Mucosa of descending colon (tissue), 3 donors: Measurements from ENCODE around the gene SULT1A2. TPM values are rescaled to one million over a fixed set of nuclear protein-coding genes. Genes with fewer than 3 reads are reported as not detected.
"Not testable (repeated sequence)": the region's sequence is repeated elsewhere in the genome, so short reads cannot be mapped to it uniquely, and the experiment has no call there.

Source experiments
- ATAC-seq: fragments of 200-7000 bp; cut with Tn5 transposase; one replicate; pipeline ENCODE4 v1.9.1; 2020; ENCODE audit warnings: mild to moderate bottlenecking, moderate library complexity
- DNase-seq, 3 donors: peaks; one replicate each; pipeline ENCODE4 v3.0.0-alpha.2; 2020
- H3K36me3 ChIP-seq: fragments of 200-600 bp; one replicate; pipeline ENCODE4 v1.8.0; 2021; ENCODE audit warnings: low read depth, mild to moderate bottlenecking
- H3K4me1 ChIP-seq: fragments of 200-600 bp; one replicate; pipeline ENCODE4 v1.8.0; 2021; ENCODE audit warnings: low read depth, mild to moderate bottlenecking
- H3K4me3 ChIP-seq: fragments of 200-600 bp; one replicate; pipeline ENCODE4 v1.8.0; 2021; ENCODE audit warnings: mild to moderate bottlenecking
- H3K9me3 ChIP-seq: fragments of 200-600 bp; one replicate; pipeline ENCODE4 v1.8.0; 2021; ENCODE audit warnings: mild to moderate bottlenecking
- CTCF ChIP-seq: fragments of 200-600 bp; IDR thresholded peaks from one replicate; pipeline ENCODE4 v1.8.0; 2022; ENCODE audit warnings: antibody characterized with exemption, mild to moderate bottlenecking
- intact Hi-C, 2 donors: fragments of 100-400 bp; cut with DNase I in 1 of 2; cut with micrococcal nuclease in 1 of 2; formaldehyde crosslinking; loops; one replicate each; pipeline versions ENCODE4 v1.11.0 to v1.11.1; 2022; cut with DNase I, micrococcal nuclease
- total RNA-seq, 3 donors: library from RNA; stranded (reverse); fragmentation: NEBNext Ultra II Directional in 2 of 3; extraction: Animal tissue kit (Norgen Biotek cat#: 25700) in 2 of 3; gene quantifications; one replicate each; pipeline versions ENCODE4 v1.2.1 to v1.2.4, GENCODE V29; 2021 to 2023
- donor health status: DM: no; HTN: no; CAD: no; lungs with moderate emphysema.
- donor health status: DM: no; HTN: no; CAD: no.
- donor health status: DM: no; HTN: yes; CAD: no.

The SULT1A2 gene
- total RNA-seq, 3 donors from 2014 or later, result 17.2 to 46.8 (median 44.3) TPM

GRCh38 chr16:28610595-28611191, 13.8 kb upstream of the SULT1A2 start:
- Histone ChIP-seq H3K4me1 (peaks cover 14% of the 10 kb centered on the region), H3K36me3 (no peaks in the 10 kb centered on the region), H3K4me3 (no peak overlapping the region), H3K9me3 (no peaks in the 10 kb centered on the region)
- DNase-seq (peak in 1 of 3 donors; percentile 26), ATAC-seq (no peak)
- intact Hi-C loops, result no loop called here
- no peak for TF ChIP-seq CTCF

- Histone ChIP-seq H3K4me3 (no peak within 1 kb of the TSS), H3K36me3 (no peaks in the 10 kb centered on the region), H3K4me1 (peaks cover 14% of the 10 kb centered on the region), H3K9me3 (no peaks in the 10 kb centered on the region)
- DNase-seq (peak; percentile 86 to 92 (median 88)), ATAC-seq (peak; percentile 79)
- intact Hi-C loops, result no loop called here
- no peak for TF ChIP-seq CTCF
Measured at GRCh38 chr16:28609631-28610594, 13.1 kb upstream of the SULT1A2 start, which contains the start of gene SULT1A1. Gene SULT1A1, minus strand, starts transcription at chr16:28610044. Its CDS starts 1,189 bp downstream, at chr16:28608855.

- peaks cover 14% of the 10 kb centered on the region for H3K4me1 ChIP-seq
- ATAC-seq, H3K36me3 ChIP-seq, H3K4me3 ChIP-seq, intact Hi-C loops, H3K9me3 ChIP-seq: not testable (repeated sequence)
- DNase-seq, result peak in 1 of 3 donors; percentile 75
Measured at GRCh38 chr16:28608867-28609596, 12.2 kb upstream of the SULT1A2 start.

GRCh38 chr16:28608496-28608808, 11.6 kb upstream of the SULT1A2 start:
- H3K36me3 ChIP-seq, H3K9me3 ChIP-seq, intact Hi-C loops, ATAC-seq, H3K4me3 ChIP-seq, DNase-seq: not testable (repeated sequence)
- peaks cover 14% of the 10 kb centered on the region for H3K4me1 ChIP-seq

GRCh38 chr16:28607681-28608495, 11.0 kb upstream of the SULT1A2 start:
- peaks cover 14% of the 10 kb centered on the region for H3K4me1 ChIP-seq
- H3K4me3 ChIP-seq, H3K9me3 ChIP-seq, ATAC-seq, intact Hi-C loops, DNase-seq, H3K36me3 ChIP-seq: not testable (repeated sequence)

- H3K9me3 ChIP-seq, result no peaks in the 10 kb centered on the region
- ATAC-seq, result no peak
- no peak for TF ChIP-seq CTCF
- H3K4me1 ChIP-seq, result peaks cover 14% of the 10 kb centered on the region
- DNase-seq, result no peak
- no peaks in the 10 kb centered on the region for H3K36me3 ChIP-seq
- intact Hi-C loops, result no loop called here
- H3K4me3 ChIP-seq, result no peak overlapping the region
Measured at GRCh38 chr16:28607116-28607623, 10.3 kb upstream of the SULT1A2 start.
